Measurements from ENCODE around the gene TTC33.

The TTC33 gene

GRCh38 chr5:40497573-40497972 is 258.2 kb downstream of the TTC33 start:
- H3K27me3 Mint-ChIP-seq = no peaks in the 10 kb centered on the region
- H3K4me3 Mint-ChIP-seq = no peak overlapping the region
- H3K9me3 Mint-ChIP-seq = peaks cover 10% of the 10 kb centered on the region
- peaks cover 37% of the 10 kb centered on the region for H3K4me1 Mint-ChIP-seq (ENCODE audit: low read depth)
- peaks cover 2% of the 10 kb centered on the region for H3K36me3 Mint-ChIP-seq (ENCODE audit: low read depth)
- H3K27ac Mint-ChIP-seq = no peak overlapping the region
- DNase-seq = no peak

- no peak for DNase-seq
- no peaks in the 10 kb centered on the region for H3K27me3 Mint-ChIP-seq
These were observed 260.5 kb downstream of the TTC33 start for GRCh38 chr5:40495237-40495635.

GRCh38 chr5:40494631-40495236 is 261.0 kb downstream of the TTC33 start:
- H3K27ac Mint-ChIP-seq = peak overlapping the region; percentile 61
- H3K4me1 Mint-ChIP-seq (ENCODE audit: low read depth) = peaks cover 56% of the 10 kb centered on the region
- no peaks in the 10 kb centered on the region for H3K27me3 Mint-ChIP-seq
- peaks cover 2% of the 10 kb centered on the region for H3K36me3 Mint-ChIP-seq (ENCODE audit: low read depth)
- peaks cover 10% of the 10 kb centered on the region for H3K9me3 Mint-ChIP-seq
- H3K4me3 Mint-ChIP-seq = no peak overlapping the region
- no peak for DNase-seq

More at GRCh38 chr5:40495237-40495635, 260.5 kb downstream of the TTC33 start:
- no peak overlapping the region for H3K4me3 Mint-ChIP-seq
- peaks cover 55% of the 10 kb centered on the region for H3K4me1 Mint-ChIP-seq (ENCODE audit: low read depth)
- peaks cover 2% of the 10 kb centered on the region for H3K36me3 Mint-ChIP-seq (ENCODE audit: low read depth)
- peaks cover 10% of the 10 kb centered on the region for H3K9me3 Mint-ChIP-seq
- peak overlapping the region; percentile 26 for H3K27ac Mint-ChIP-seq

- H3K27ac Mint-ChIP-seq = peak overlapping the region; percentile 59
- H3K27me3 Mint-ChIP-seq = no peaks in the 10 kb centered on the region
- no peak for DNase-seq
- no peak overlapping the region for H3K4me3 Mint-ChIP-seq
- H3K36me3 Mint-ChIP-seq (ENCODE audit: low read depth) = peaks cover 2% of the 10 kb centered on the region
- peaks cover 10% of the 10 kb centered on the region for H3K9me3 Mint-ChIP-seq
- H3K4me1 Mint-ChIP-seq (ENCODE audit: low read depth) = peaks cover 75% of the 10 kb centered on the region
These were observed 263.7 kb downstream of the TTC33 start for GRCh38 chr5:40492056-40492455.

GRCh38 chr5:40491644-40492043 is 264.1 kb downstream of the TTC33 start:
- Mint-ChIP-seq H3K27me3 (no peaks in the 10 kb centered on the region), H3K4me1 (ENCODE audit: low read depth) (peaks cover 78% of the 10 kb centered on the region), H3K27ac (peak overlapping the region; percentile 59), H3K9me3 (peaks cover 10% of the 10 kb centered on the region), H3K4me3 (no peak overlapping the region), H3K36me3 (ENCODE audit: low read depth) (peaks cover 2% of the 10 kb centered on the region)
- no peak for DNase-seq

GRCh38 chr5:40490464-40491111 is 265.2 kb downstream of the TTC33 start:
- peak overlapping the region; percentile 95 for H3K27ac Mint-ChIP-seq

GRCh38 chr5:40489421-40489820 is 266.3 kb downstream of the TTC33 start:
- peak overlapping the region; percentile 9 for H3K4me3 Mint-ChIP-seq
- H3K36me3 Mint-ChIP-seq (ENCODE audit: low read depth) = peaks cover 2% of the 10 kb centered on the region
- H3K27ac Mint-ChIP-seq = peak overlapping the region; percentile 89
- peaks cover 7% of the 10 kb centered on the region for H3K9me3 Mint-ChIP-seq
- DNase-seq = no peak
- no peaks in the 10 kb centered on the region for H3K27me3 Mint-ChIP-seq
- peaks cover 84% of the 10 kb centered on the region for H3K4me1 Mint-ChIP-seq (ENCODE audit: low read depth)

More at GRCh38 chr5:40490464-40491111, 265.2 kb downstream of the TTC33 start:
- DNase-seq = no peak
- Mint-ChIP-seq H3K27me3 (no peaks in the 10 kb centered on the region), H3K4me1 (ENCODE audit: low read depth) (peaks cover 84% of the 10 kb centered on the region), H3K36me3 (ENCODE audit: low read depth) (peaks cover 2% of the 10 kb centered on the region), H3K4me3 (peak overlapping the region; percentile 57), H3K9me3 (peaks cover 10% of the 10 kb centered on the region)

GRCh38 chr5:40486437-40487275 is 269.1 kb downstream of the TTC33 start:
- Mint-ChIP-seq H3K4me3 (peak overlapping the region; percentile 37), H3K27me3 (no peaks in the 10 kb centered on the region), H3K4me1 (ENCODE audit: low read depth) (peaks cover 89% of the 10 kb centered on the region), H3K9me3 (no peaks in the 10 kb centered on the region), H3K27ac (peak overlapping the region; percentile 93), H3K36me3 (ENCODE audit: low read depth) (no peaks in the 10 kb centered on the region)
- DNase-seq = peak; percentile 55

- no peaks in the 10 kb centered on the region for H3K36me3 Mint-ChIP-seq (ENCODE audit: low read depth)
- no peaks in the 10 kb centered on the region for H3K9me3 Mint-ChIP-seq
- H3K4me1 Mint-ChIP-seq (ENCODE audit: low read depth) = peaks cover 88% of the 10 kb centered on the region
- H3K27me3 Mint-ChIP-seq = no peaks in the 10 kb centered on the region
- no peak for DNase-seq
- H3K27ac Mint-ChIP-seq = peak overlapping the region; percentile 93
- no peak overlapping the region for H3K4me3 Mint-ChIP-seq
These were observed 270.5 kb downstream of the TTC33 start for GRCh38 chr5:40485021-40485998.

GRCh38 chr5:40484495-40484894 is 271.3 kb downstream of the TTC33 start:
- Mint-ChIP-seq H3K9me3 (no peaks in the 10 kb centered on the region), H3K27ac (peak overlapping the region; percentile 74), H3K4me1 (ENCODE audit: low read depth) (peaks cover 92% of the 10 kb centered on the region), H3K36me3 (ENCODE audit: low read depth) (no peaks in the 10 kb centered on the region), H3K4me3 (no peak overlapping the region), H3K27me3 (no peaks in the 10 kb centered on the region)
- DNase-seq = no peak

- peaks cover 91% of the 10 kb centered on the region for H3K4me1 Mint-ChIP-seq (ENCODE audit: low read depth)
These were observed 272.4 kb downstream of the TTC33 start for GRCh38 chr5:40483316-40483715.

GRCh38 chr5:40481241-40481640 is 274.5 kb downstream of the TTC33 start:
- no peaks in the 10 kb centered on the region for H3K36me3 Mint-ChIP-seq (ENCODE audit: low read depth)
- H3K9me3 Mint-ChIP-seq = no peaks in the 10 kb centered on the region
- peak overlapping the region; percentile 13 for H3K27ac Mint-ChIP-seq
- H3K27me3 Mint-ChIP-seq = no peaks in the 10 kb centered on the region
- H3K4me1 Mint-ChIP-seq (ENCODE audit: low read depth) = peaks cover 78% of the 10 kb centered on the region
- DNase-seq = no peak
- H3K4me3 Mint-ChIP-seq = no peak overlapping the region

More at GRCh38 chr5:40483316-40483715, 272.4 kb downstream of the TTC33 start:
- no peak for DNase-seq
- H3K4me3 Mint-ChIP-seq = no peak overlapping the region
- no peaks in the 10 kb centered on the region for H3K27me3 Mint-ChIP-seq
- no peaks in the 10 kb centered on the region for H3K9me3 Mint-ChIP-seq
- no peaks in the 10 kb centered on the region for H3K36me3 Mint-ChIP-seq (ENCODE audit: low read depth)
- no peak overlapping the region for H3K27ac Mint-ChIP-seq

GRCh38 chr5:40480392-40480791 is 275.4 kb downstream of the TTC33 start:
- peaks cover 75% of the 10 kb centered on the region for H3K4me1 Mint-ChIP-seq (ENCODE audit: low read depth)
- no peak for DNase-seq
- no peaks in the 10 kb centered on the region for H3K27me3 Mint-ChIP-seq
- no peaks in the 10 kb centered on the region for H3K36me3 Mint-ChIP-seq (ENCODE audit: low read depth)
- peak overlapping the region; percentile 96 for H3K27ac Mint-ChIP-seq
- peak overlapping the region; percentile 43 for H3K4me3 Mint-ChIP-seq
- no peaks in the 10 kb centered on the region for H3K9me3 Mint-ChIP-seq

GRCh38 chr5:40479939-40480338 is 275.8 kb downstream of the TTC33 start:
- no peaks in the 10 kb centered on the region for H3K27me3 Mint-ChIP-seq
- H3K27ac Mint-ChIP-seq = peak overlapping the region; percentile 96
- H3K4me3 Mint-ChIP-seq = peak overlapping the region; percentile 43
- no peaks in the 10 kb centered on the region for H3K36me3 Mint-ChIP-seq (ENCODE audit: low read depth)
- no peaks in the 10 kb centered on the region for H3K9me3 Mint-ChIP-seq
- H3K4me1 Mint-ChIP-seq (ENCODE audit: low read depth) = peaks cover 75% of the 10 kb centered on the region
- DNase-seq = no peak
